Stimulated activated memory B cell treated with anti-CD40 and anti-IgM and Interleukin-4, amounts not matched to agents 10 μg/mL and 1 μg/mL and 100 μg/mL, for 72 hours (primary cell): ENCODE data around the gene MCF2L2.
"Not testable (repeated sequence)": the region's sequence is repeated elsewhere in the genome, so short reads cannot be mapped to it uniquely, and the experiment has no call there.

Source experiments
- ATAC-seq: fragments of 150-1000 bp; cut with Tn5 transposase; 2 replicates; pipeline ENCODE4 v1.10.0; 2021
- H3K27ac Mint-ChIP-seq: one replicate; pipeline ENCODE4 v1.8.0; 2022; ENCODE audit warnings: mild to moderate bottlenecking, mixed read lengths
- H3K27me3 Mint-ChIP-seq: one replicate; pipeline ENCODE4 v1.8.0; 2022; ENCODE audit warnings: mixed read lengths
- H3K36me3 Mint-ChIP-seq: one replicate; pipeline ENCODE4 v1.8.0; 2022; ENCODE audit warnings: mixed read lengths
- H3K4me1 Mint-ChIP-seq: one replicate; pipeline ENCODE4 v1.8.0; 2022; ENCODE audit warnings: mixed read lengths
- H3K4me3 Mint-ChIP-seq: one replicate; pipeline ENCODE4 v1.8.0; 2022; ENCODE audit warnings: mild to moderate bottlenecking, moderate library complexity, mixed read lengths
- H3K9me3 Mint-ChIP-seq: one replicate; pipeline ENCODE4 v1.8.0; 2022; ENCODE audit warnings: mixed read lengths

The MCF2L2 gene, protein sequence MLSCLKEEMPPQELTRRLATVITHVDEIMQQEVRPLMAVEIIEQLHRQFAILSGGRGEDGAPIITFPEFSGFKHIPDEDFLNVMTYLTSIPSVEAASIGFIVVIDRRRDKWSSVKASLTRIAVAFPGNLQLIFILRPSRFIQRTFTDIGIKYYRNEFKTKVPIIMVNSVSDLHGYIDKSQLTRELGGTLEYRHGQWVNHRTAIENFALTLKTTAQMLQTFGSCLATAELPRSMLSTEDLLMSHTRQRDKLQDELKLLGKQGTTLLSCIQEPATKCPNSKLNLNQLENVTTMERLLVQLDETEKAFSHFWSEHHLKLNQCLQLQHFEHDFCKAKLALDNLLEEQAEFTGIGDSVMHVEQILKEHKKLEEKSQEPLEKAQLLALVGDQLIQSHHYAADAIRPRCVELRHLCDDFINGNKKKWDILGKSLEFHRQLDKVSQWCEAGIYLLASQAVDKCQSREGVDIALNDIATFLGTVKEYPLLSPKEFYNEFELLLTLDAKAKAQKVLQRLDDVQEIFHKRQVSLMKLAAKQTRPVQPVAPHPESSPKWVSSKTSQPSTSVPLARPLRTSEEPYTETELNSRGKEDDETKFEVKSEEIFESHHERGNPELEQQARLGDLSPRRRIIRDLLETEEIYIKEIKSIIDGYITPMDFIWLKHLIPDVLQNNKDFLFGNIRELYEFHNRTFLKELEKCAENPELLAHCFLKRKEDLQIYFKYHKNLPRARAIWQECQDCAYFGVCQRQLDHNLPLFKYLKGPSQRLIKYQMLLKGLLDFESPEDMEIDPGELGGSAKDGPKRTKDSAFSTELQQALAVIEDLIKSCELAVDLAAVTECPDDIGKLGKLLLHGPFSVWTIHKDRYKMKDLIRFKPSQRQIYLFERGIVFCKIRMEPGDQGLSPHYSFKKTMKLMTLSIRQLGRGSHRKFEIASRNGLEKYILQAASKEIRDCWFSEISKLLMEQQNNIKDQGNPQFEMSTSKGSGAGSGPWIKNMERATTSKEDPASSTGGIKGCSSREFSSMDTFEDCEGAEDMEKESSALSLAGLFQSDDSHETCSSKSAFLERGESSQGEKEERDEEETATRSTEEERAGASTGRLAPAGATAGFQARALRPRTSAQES

DNA sequence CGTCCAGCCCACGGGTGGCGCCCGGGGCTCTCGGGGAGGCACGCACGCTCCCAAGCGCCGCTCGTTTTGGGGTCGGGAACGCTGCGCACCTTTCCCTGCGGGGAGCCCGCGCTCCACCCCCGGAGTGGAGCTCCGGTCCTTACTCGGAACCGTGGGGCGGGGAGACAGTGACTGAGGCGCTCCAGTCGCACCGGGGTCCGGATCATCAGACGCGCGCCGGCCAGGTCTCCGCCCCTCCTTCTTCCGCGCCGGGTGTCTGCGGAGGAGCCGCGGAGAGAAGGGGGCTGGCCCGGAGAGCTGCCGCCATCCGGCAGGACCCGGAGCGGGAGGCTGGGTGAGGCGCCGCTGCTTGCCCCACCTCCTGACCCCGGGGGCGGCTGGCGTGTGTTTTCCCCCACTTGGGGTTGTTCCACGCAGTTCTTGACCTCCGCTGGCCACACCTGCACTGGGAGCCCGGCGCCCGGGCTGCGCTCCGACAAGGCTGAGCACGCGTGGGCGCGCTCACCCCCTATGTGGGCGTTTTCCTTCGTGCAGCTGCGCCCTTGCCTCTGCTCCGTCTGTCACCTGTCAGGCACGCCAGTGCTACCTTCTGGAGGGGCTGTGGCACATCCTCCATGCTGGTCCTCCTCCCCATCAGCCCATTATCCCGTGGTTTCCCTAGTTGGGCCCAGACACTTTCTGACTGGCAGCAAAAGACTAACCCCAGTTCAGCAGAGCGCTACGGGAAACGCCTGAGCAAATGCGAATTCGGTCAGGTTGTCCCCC lies at the start of gene MCF2L2:
Gene MCF2L2 (minus strand): TSS at position 173 of the 765 bp plus-strand sequence. CDS start 642 bp downstream, outside the sequence.
- peak within 1 kb of the TSS; percentile 86 for H3K4me3 Mint-ChIP-seq
- no peaks in the 10 kb centered on the region for H3K36me3 Mint-ChIP-seq
- ATAC-seq = peak; percentile 94
- H3K27me3 Mint-ChIP-seq = peaks cover 35% of the 10 kb centered on the region
- H3K4me1 Mint-ChIP-seq = peaks cover 15% of the 10 kb centered on the region
- H3K27ac Mint-ChIP-seq = peak within 1 kb of the TSS; percentile 82
- no peaks in the 10 kb centered on the region for H3K9me3 Mint-ChIP-seq

DNA sequence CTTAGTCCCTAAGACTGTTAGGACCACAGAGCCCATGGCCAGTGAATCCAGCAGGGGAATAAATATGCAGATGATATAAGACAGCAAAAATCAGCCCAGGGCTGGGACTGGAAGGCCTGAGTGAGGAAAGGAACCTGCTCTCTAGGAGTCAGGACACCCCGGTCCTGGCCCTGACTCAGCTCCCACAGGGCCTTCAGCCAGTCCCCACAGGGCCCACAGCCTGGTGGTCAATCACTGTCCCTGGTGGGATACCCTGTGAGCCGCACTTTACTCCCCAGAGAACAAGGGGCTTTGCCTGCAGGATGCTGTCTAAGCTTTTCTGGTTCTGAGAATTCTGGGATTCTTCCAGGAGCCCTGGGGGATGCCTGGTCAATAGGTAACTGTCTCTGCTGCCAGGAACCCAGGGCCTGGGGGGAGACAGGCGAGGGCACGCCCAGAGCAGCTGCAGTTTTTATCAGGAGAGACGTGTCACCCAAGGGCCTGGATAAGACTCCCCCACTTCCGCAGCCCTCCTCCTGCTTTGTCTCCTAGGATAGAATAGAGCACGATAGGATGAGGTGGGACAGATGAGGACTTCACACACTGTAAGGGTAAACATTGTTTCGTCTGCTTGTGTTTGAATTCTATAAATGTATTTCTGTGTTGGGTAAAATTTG lies 49.5 kb upstream of the MCF2L2 start:
- Mint-ChIP-seq H3K4me3 (no peak overlapping the region), H3K9me3 (no peaks in the 10 kb centered on the region), H3K36me3 (no peaks in the 10 kb centered on the region), H3K27me3 (no peaks in the 10 kb centered on the region), H3K27ac (no peak overlapping the region), H3K4me1 (peaks cover 8% of the 10 kb centered on the region)
- no peak for ATAC-seq

DNA sequence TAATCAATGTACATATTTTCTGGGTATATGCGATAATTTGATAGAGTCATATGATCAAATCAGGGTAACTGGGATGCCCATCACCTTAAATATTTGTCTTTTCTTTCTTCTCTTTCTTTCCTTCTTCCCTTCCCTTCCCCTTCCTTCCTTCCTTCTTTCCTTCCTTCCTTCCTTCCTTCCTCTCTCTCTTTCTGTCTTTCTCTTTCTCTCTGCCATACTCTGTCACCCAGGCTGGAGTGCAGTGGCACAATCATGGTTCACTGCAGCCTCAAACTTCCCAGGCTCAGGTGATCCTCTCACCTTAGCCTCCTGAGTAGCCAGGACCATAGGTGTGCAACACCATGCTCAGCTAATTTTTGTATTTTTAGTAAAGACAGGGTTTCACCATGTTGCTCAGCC lies 47.3 kb upstream of the MCF2L2 start:
- not testable (repeated sequence) for H3K27me3 Mint-ChIP-seq, ATAC-seq, H3K4me1 Mint-ChIP-seq, H3K36me3 Mint-ChIP-seq, H3K4me3 Mint-ChIP-seq, H3K9me3 Mint-ChIP-seq
- H3K27ac Mint-ChIP-seq = peak overlapping the region; percentile 12

DNA sequence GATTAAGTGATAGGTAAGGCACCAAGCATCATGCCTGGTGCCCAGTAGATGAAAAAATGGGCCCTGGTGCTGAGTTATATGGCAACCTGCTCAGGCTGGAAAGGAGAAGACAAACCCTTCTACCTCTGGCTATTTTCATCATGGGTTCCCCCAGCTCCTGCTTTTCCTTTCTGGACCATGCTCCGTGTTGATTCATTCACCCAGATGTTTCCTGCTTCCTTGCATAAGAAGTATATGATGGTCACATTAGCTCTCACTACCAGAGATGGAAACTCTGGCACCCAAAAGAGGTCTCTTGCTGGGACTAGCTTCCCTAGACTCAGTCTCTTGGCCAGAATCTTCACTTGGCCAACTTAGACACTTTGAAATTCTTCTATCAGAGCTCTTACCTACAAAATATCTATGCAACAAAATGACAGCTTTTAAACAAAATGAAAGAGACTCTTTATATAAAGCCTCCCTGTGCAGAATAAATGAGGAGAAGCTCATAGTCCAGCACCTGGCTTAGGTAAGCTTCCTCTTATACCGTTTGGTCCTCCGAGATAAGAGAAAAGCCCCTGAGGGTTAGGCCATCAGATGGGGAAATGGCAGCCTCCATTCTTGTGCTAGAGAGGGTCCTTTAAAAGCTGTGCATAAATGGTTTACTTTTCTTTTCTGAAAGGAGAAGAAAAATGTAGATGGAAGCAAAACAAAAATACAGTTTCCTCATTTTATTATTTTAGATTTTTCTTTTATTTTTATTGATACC lies 46.8 kb upstream of the MCF2L2 start:
- Mint-ChIP-seq H3K9me3 (no peaks in the 10 kb centered on the region), H3K27ac (peak overlapping the region; percentile 12), H3K27me3 (no peaks in the 10 kb centered on the region), H3K4me1 (peaks cover 5% of the 10 kb centered on the region), H3K4me3 (no peak overlapping the region), H3K36me3 (no peaks in the 10 kb centered on the region)
- no peak for ATAC-seq

DNA sequence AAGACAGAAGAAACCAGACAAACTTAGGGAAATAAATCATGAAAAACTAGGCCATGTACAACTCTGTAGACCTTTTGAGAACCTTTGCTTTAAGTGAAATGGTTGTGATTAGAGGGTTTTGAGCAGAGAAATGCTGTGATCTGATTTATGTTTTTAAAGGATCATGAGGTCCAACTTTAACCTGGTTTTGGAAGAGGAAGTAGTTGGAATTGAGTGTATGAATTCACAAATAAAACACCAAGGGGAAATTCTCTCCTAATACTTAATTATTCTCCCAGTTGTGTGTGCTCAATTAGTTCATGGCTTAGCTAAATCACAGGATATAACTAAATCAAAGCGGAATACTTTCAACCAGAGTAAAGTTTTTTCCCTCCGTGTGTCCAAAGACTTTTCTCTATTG lies 45.5 kb upstream of the MCF2L2 start:
- ATAC-seq = no peak
- Mint-ChIP-seq H3K4me1 (peaks cover 7% of the 10 kb centered on the region), H3K36me3 (no peaks in the 10 kb centered on the region), H3K27me3 (no peaks in the 10 kb centered on the region), H3K4me3 (no peak overlapping the region), H3K9me3 (no peaks in the 10 kb centered on the region), H3K27ac (no peak overlapping the region)

DNA sequence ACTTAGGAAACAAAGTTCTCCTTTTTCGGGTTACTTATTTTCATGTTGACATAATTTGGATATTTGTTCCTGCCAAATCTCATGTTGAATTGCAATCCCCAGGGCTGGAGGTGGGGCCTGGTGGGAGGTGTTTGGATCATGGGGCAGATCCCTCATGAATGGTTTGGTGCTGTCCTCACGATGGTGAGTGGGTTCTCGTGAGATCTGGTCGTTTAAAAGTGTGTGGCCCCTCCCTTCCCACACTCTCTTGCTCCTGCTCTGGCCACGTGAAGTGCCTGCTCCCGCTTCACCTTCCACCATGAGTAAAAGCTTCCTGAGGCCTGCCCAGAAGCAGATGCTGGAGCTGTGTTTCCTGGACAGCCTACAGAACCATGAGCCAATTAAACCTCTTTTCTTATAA lies 43.7 kb upstream of the MCF2L2 start:
- no peaks in the 10 kb centered on the region for H3K36me3 Mint-ChIP-seq
- H3K27me3 Mint-ChIP-seq = no peaks in the 10 kb centered on the region
- ATAC-seq = no peak
- peaks cover 8% of the 10 kb centered on the region for H3K4me1 Mint-ChIP-seq
- H3K27ac Mint-ChIP-seq = no peak overlapping the region
- no peaks in the 10 kb centered on the region for H3K9me3 Mint-ChIP-seq
- H3K4me3 Mint-ChIP-seq = no peak overlapping the region

DNA sequence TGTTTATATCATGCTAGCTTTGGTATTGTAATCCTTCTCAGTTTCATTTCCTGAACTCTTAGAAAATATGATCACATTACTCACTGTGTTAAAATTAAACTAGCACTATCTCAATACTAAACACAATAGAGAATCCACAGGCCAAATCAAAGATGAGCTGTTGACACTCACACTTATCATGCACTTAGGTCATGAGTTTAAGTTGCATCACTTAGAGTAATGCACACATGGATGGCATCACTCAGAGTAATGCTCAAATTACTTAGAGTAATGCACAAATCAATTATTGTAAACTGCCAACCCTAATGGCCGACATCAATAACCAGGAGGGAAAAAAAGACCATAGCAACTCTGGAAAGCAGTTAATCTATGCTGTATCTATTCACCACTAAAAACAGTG lies 40.0 kb upstream of the MCF2L2 start:
- no peak overlapping the region for H3K27ac Mint-ChIP-seq
- no peaks in the 10 kb centered on the region for H3K36me3 Mint-ChIP-seq
- H3K4me1 Mint-ChIP-seq = peaks cover 8% of the 10 kb centered on the region
- H3K9me3 Mint-ChIP-seq = no peaks in the 10 kb centered on the region
- H3K27me3 Mint-ChIP-seq = no peaks in the 10 kb centered on the region
- no peak for ATAC-seq
- H3K4me3 Mint-ChIP-seq = no peak overlapping the region

DNA sequence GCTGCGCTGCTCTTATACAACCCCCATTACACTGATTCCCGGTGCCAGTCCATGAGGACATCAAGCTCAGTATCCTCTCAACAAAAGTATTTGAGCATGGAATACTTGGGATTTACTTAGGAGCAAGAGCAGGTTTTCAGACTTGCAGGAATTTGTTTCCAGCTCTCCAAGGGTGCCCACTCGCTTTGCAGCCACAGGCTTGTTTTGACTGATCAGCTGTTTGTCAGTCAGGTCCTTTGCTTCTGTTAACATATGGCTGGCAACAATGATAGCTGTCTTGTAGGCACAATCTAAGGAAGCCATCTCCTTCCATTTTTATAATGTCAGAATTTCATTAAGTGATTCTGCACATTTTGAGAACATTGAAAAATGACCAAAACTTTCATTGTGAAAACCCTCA lies 38.2 kb upstream of the MCF2L2 start:
- Mint-ChIP-seq H3K9me3 (no peaks in the 10 kb centered on the region), H3K4me1 (peaks cover 8% of the 10 kb centered on the region), H3K27me3 (no peaks in the 10 kb centered on the region), H3K4me3 (no peak overlapping the region), H3K36me3 (no peaks in the 10 kb centered on the region), H3K27ac (no peak overlapping the region)
- ATAC-seq = no peak

DNA sequence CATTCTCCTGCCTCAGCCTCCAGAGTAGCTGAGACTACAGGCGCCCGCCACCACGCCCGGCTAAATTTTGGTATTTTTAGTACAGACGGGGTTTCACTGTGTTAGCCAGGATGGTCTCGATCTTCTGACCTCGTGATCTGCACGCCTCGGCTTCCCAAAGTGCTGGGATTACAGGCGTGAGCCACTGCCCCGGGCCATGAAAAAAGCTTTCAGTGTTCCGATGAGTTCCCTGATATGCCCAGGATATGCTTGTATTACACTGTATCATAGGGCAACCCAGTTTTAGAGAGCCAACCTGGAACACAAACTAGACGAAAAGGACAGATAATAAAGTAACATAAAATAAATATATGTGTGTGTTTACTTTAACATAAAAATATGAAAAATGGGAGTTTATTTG lies 37.3 kb upstream of the MCF2L2 start:
- H3K27me3 Mint-ChIP-seq, ATAC-seq, H3K36me3 Mint-ChIP-seq, H3K27ac Mint-ChIP-seq, H3K4me3 Mint-ChIP-seq, H3K9me3 Mint-ChIP-seq: not testable (repeated sequence)
- H3K4me1 Mint-ChIP-seq = peaks cover 13% of the 10 kb centered on the region

DNA sequence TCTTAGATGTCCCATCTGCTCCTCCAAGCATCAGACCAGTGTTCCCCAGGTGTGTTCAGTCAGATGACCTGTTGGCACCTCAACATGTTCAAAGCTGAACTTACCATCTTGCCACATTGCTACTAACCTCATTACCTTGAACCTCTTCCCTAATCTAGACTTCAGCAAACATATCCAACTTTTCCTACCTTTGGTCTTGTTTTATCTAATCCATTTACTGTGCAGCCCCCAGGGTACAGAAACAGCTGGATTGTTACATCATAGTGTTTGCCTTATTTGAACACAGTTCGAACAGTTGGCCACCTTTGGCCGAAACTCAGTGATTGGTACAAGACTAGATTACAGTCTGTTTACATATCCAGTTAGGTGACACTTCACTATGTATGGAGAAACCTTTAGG lies 36.1 kb upstream of the MCF2L2 start:
- peaks cover 8% of the 10 kb centered on the region for H3K9me3 Mint-ChIP-seq
- H3K27me3 Mint-ChIP-seq = no peaks in the 10 kb centered on the region
- H3K4me1 Mint-ChIP-seq = peaks cover 17% of the 10 kb centered on the region
- no peak overlapping the region for H3K27ac Mint-ChIP-seq
- H3K36me3 Mint-ChIP-seq = peaks cover 10% of the 10 kb centered on the region
- ATAC-seq = no peak
- H3K4me3 Mint-ChIP-seq = no peak overlapping the region

DNA sequence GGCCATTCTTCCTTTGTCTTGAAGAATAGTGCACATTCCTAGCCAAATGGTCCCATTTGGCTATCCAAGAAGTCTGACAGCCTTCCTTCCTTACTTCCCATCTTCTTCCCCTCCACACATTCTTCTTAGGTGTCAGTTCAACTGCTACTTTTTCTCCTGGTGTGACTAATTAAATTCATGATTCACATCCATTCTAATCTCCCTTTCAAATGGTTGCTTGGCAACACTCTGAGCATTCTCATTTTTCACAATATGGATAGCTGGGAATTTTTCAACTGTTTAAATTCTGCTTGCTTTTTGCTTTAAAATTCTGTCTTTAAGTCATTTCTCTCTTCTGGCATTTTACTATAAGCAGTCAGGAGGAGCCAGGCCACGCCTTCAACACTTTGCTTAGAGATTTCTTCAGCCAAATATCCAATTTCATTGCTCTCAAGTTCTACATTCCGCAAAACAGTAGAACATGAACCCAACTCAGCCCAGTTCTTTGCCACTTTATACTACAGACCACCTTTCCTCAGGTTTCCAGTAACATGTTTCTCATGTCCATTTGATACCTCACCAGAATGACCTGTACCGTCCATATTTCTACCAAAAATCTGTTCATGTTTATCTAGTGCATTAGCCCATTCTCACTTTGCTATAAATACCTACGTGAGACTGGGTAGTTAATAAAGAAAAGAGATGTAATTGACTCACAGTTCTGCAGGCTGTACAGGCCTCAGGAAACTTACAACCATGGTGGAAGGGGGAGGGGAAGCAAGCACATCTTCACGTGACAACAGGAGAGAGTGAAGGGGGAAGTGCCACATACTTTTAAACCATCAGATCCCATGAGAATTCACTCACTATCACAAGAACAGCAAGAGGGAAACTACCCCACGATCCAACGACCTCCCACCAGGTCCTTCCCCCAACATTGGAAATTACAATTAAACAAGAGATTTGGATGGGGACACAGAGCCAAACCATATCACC lies 31.9 kb upstream of the MCF2L2 start:
- peaks cover 8% of the 10 kb centered on the region for H3K9me3 Mint-ChIP-seq
- H3K27me3 Mint-ChIP-seq = no peaks in the 10 kb centered on the region
- peaks cover 11% of the 10 kb centered on the region for H3K36me3 Mint-ChIP-seq
- H3K27ac Mint-ChIP-seq = peak overlapping the region; percentile 50
- no peak overlapping the region for H3K4me3 Mint-ChIP-seq
- H3K4me1 Mint-ChIP-seq = peaks cover 11% of the 10 kb centered on the region
- peak; percentile 63 for ATAC-seq

DNA sequence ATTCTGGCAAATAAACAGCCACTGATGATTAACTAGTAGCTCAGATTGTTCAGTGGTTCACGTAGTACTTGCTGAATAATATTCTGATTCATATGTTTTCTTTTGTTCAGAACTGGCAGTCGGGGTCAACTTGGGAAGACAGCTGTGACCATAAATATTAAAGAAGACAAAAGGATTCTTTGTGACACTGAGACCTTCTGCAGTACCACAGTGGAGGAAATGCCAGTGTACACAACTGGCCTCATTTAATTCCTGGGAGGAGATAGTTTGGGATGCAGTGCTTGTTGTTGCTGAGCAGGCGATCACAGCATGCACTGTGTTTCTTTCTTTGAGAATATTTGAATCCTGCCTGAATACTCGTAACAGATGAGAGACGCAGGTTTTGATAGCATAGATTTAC lies 26.7 kb upstream of the MCF2L2 start:
- Mint-ChIP-seq H3K4me1 (peaks cover under 1% of the 10 kb centered on the region), H3K4me3 (no peak overlapping the region), H3K27ac (no peak overlapping the region), H3K36me3 (peaks cover 25% of the 10 kb centered on the region), H3K9me3 (peaks cover 2% of the 10 kb centered on the region), H3K27me3 (no peaks in the 10 kb centered on the region)
- no peak for ATAC-seq

DNA sequence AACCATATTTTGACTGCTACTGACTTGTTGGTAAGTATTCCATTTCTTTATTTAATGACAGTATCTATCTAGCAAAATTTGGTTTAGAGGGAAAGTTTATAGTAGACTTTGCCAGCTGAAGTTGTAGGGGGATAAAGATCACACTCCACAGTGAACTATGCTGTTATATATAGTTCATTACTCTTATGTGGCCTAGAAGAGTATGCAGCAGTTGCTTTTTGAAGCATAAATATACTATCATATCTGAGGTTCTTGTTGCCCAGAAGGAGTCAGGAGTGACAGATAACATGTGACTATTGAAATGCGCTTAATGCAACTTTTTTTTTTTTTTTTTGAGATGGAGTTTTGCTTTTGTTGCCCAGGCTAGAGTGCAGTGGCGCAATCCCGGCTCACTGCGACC lies 25.6 kb upstream of the MCF2L2 start:
- Mint-ChIP-seq H3K27me3 (no peaks in the 10 kb centered on the region), H3K4me1 (no peaks in the 10 kb centered on the region), H3K9me3 (no peaks in the 10 kb centered on the region), H3K36me3 (peaks cover 22% of the 10 kb centered on the region), H3K4me3 (no peak overlapping the region), H3K27ac (no peak overlapping the region)
- no peak for ATAC-seq
